Breast epithelium (tissue), 4 donors: ENCODE data around the gene PRKAB1. TPM values are rescaled to one million over a fixed set of nuclear protein-coding genes. Genes with fewer than 3 reads are reported as not detected.
A peak's percentile ranks its signal among the peaks of the same experiment; 100 is the strongest.

Source experiments
- DNase-seq, 2 donors: peaks; one replicate each; pipeline ENCODE4 v3.0.0-alpha.2; 2019; ENCODE audit warnings: low spot score in 2 of 2
- H3K27ac ChIP-seq, 2 donors: fragments of 200-600 bp; sonication (generic) in 1 of 2; one replicate each; pipeline ENCODE4 v1.5.1; 2016 to 2019; ENCODE audit warnings: mild to moderate bottlenecking in 1 of 2
- H3K27me3 ChIP-seq, 2 donors: fragments of 200-600 bp; sonication (generic) in 1 of 2; one replicate each; pipeline versions ENCODE4 v1.5.1 to v1.6.0; 2017 to 2019; ENCODE audit warnings: control low read depth in 1 of 2, mild to moderate bottlenecking in 1 of 2
- H3K36me3 ChIP-seq: fragments of 200-600 bp; one replicate; pipeline ENCODE4 v1.5.1; 2019
- H3K4me1 ChIP-seq, 2 donors: fragments of 200-600 bp; sonication (generic); one replicate each; pipeline ENCODE4 v1.5.1; 2016 to 2019; ENCODE audit warnings: control low read depth in 1 of 2
- H3K4me3 ChIP-seq, 3 donors: fragments of 200-600 bp; sonication (generic); 1 replicate in 2 of 3; 2 replicates in 1 of 3; pipeline ENCODE4 v1.5.1; 2016 to 2019; ENCODE audit warnings: mild to moderate bottlenecking in 3 of 3, moderate library complexity in 2 of 3
- H3K9me3 ChIP-seq, 2 donors: fragments of 200-600 bp; sonication (generic) in 1 of 2; one replicate each; pipeline ENCODE4 v1.5.1; 2016 to 2019; ENCODE audit warnings: control low read depth in 1 of 2
- CTCF ChIP-seq, 3 donors: fragments of 450-650 bp; IDR thresholded peaks; one replicate each; pipeline ENCODE4 v1.5.1; 2016 to 2017; ENCODE audit warnings: antibody characterized with exemption in 3 of 3, mild to moderate bottlenecking in 3 of 3, moderate library complexity in 3 of 3
- POLR2A ChIP-seq: fragments of 450-650 bp; IDR thresholded peaks from one replicate; pipeline ENCODE4 v1.6.1; 2016; ENCODE audit warnings: antibody characterized with exemption, mild to moderate bottlenecking, moderate library complexity
- POLR2AphosphoS5 ChIP-seq, 3 donors: sonication (generic); formaldehyde crosslinking; IDR thresholded peaks; one replicate each; pipeline ENCODE4 v1.6.1; 2017; ENCODE audit warnings: antibody characterized with exemption in 3 of 3
- intact Hi-C: fragments of 100-400 bp; cut with DNase I; formaldehyde crosslinking; loops from one replicate; pipeline ENCODE4 v1.15.1; 2023; ENCODE audit warnings: low total_unique reads
- total RNA-seq, 3 donors: library from RNA; depleted of rRNA; stranded (reverse); fragments of >200 nt; gene quantifications; one replicate each; pipeline ENCODE4 v1.1.0, GENCODE V29; 2016

PRKAB1 gene
- total RNA-seq, 3 donors from 2014 or later = 20.2 to 39.0 (median 31.9) TPM

DNA sequence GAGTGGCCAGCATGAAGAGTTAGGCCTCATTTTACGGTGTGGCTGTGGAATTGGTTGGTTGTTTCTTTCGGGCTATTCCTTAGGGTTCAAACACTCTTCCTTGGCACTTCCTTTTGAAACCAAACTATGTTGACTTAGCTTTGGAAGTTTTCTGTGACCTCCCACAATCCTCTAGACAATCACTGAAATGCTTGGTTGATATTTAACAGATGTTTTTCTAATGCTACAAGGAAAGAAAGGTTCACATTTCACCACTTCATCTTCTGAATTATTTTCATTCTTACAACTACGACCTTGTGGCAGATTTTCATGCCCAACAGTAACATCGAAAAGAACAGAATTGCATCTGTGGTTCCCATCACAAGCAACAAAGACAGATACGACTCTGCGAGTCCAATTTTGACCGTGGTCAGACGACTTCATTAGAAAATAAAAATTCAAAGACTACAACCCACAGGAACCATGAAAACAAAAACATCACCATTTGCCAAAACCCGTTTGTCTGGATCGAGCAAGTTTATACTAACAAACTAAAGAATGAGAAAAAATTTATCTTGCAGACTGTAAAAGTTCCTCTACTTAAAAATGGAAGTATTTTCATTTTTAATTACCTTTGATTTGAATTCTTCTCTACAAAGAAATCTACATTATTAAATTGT lies 16.9 kb downstream of the PRKAB1 start:
- Histone ChIP-seq H3K9me3 (no peaks in the 10 kb centered on the region), H3K27me3 (no peaks in the 10 kb centered on the region), H3K27ac (no peak overlapping the region), H3K4me3 (no peak overlapping the region), H3K36me3 (peaks cover 12% of the 10 kb centered on the region), H3K4me1 (no peaks in the 10 kb centered on the region)
- DNase-seq = no peak
- TF ChIP-seq CTCF (IDR thresholded peaks at IDR 0.05) (no peak), POLR2A (no peak), POLR2AphosphoS5 (IDR thresholded peaks at IDR 0.05) (no peak)
- intact Hi-C loops = loop anchor here (5.0 kb wide), 1 partner anchor 1648 kb away; no protein-coding TSS in a partner anchor

- Histone ChIP-seq H3K27ac (no peak overlapping the region), H3K4me1 (no peaks in the 10 kb centered on the region), H3K4me3 (no peak overlapping the region), H3K36me3 (peaks cover 7% of the 10 kb centered on the region), H3K9me3 (no peaks in the 10 kb centered on the region), H3K27me3 (no peaks in the 10 kb centered on the region)
- TF ChIP-seq POLR2AphosphoS5 (IDR thresholded peaks at IDR 0.05) (no peak), POLR2A (no peak), CTCF (IDR thresholded peaks at IDR 0.05) (no peak)
- DNase-seq = no peak
- intact Hi-C loops = loop anchor here (5.0 kb wide), 1 partner anchor 1648 kb away; no protein-coding TSS in a partner anchor
Measured at GRCh38 chr12:119685375-119685774, 17.4 kb downstream of the PRKAB1 start.

DNA sequence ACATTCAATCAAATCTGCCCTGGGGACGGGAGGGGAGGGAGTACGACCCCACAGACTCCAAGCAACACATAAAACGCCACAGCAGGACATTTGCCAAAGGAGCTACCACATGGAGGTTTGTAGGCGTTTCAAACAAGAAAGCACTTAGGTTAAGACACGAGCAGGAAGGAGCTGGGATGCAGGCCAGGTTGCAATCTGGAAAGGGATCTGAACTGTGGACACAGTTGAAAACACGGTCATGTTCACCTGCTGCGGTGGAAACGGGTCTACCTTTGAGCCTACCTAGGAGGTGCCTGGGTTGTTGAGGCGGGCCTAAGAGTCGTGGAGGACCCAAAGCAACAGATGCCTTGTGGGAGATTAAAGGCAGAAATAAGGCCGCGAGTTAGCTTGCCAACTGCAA lies 18.4 kb downstream of the PRKAB1 start:
- Histone ChIP-seq H3K9me3 (no peaks in the 10 kb centered on the region), H3K27me3 (no peaks in the 10 kb centered on the region), H3K27ac (peak overlapping the region in 1 of 2 donors; percentile 68), H3K4me3 (no peak overlapping the region), H3K36me3 (no peaks in the 10 kb centered on the region), H3K4me1 (no peaks in the 10 kb centered on the region)
- DNase-seq = peak in 1 of 2 donors; percentile 77
- TF ChIP-seq POLR2AphosphoS5 (IDR thresholded peaks at IDR 0.05) (no peak), CTCF (IDR thresholded peaks at IDR 0.05) (no peak), POLR2A (no peak)
- intact Hi-C loops = loop anchor here (5.0 kb wide), 1 partner anchor 1649 kb away; no protein-coding TSS in a partner anchor

GRCh38 chr12:119686776-119687175 lies 18.8 kb downstream of the PRKAB1 start:
- TF ChIP-seq POLR2AphosphoS5 (IDR thresholded peaks at IDR 0.05) = no peak
- TF ChIP-seq CTCF (IDR thresholded peaks at IDR 0.05) = no peak
- no peak for TF ChIP-seq POLR2A
- peak overlapping the region in 1 of 2 donors; percentile 68 for H3K27ac ChIP-seq
- no peaks in the 10 kb centered on the region for H3K27me3 ChIP-seq
- no peaks in the 10 kb centered on the region for H3K36me3 ChIP-seq
- H3K9me3 ChIP-seq = no peaks in the 10 kb centered on the region
- no peaks in the 10 kb centered on the region for H3K4me1 ChIP-seq
- intact Hi-C loops = loop anchor here (5.0 kb wide), 1 partner anchor 1649 kb away; no protein-coding TSS in a partner anchor
- H3K4me3 ChIP-seq = no peak overlapping the region
- no peak for DNase-seq

DNA sequence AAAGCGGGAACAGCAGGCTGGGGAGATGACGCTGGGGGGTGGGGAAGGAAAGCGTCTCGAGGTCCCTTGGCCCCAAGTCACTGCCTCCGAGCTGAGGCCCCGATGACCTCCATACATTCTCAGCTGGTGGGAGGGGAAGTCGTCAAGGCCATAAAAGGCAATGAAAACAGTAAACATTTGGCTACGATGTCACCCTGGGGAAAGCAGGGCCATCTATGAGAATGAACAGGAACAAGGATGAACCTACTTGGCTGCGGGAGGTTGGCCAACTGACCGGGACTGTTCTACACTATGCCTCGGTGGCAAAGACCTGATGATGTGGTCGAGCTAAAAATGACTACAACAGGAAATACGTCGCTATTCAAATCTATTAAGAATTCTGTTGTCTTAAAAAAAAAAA lies 19.5 kb downstream of the PRKAB1 start:
- Histone ChIP-seq H3K36me3 (no peaks in the 10 kb centered on the region), H3K4me1 (no peaks in the 10 kb centered on the region), H3K27me3 (no peaks in the 10 kb centered on the region), H3K27ac (peak overlapping the region in 1 of 2 donors; percentile 68), H3K4me3 (no peak overlapping the region), H3K9me3 (no peaks in the 10 kb centered on the region)
- DNase-seq = no peak
- intact Hi-C loops = loop anchor here (5.0 kb wide), 1 partner anchor 1650 kb away; no protein-coding TSS in a partner anchor
- TF ChIP-seq POLR2A = no peak
- TF ChIP-seq POLR2AphosphoS5 (IDR thresholded peaks at IDR 0.05) = no peak
